NCI-H1048 (cell line): ENCODE data around the gene CD80.
"Not testable (repeated sequence)": the region's sequence is repeated elsewhere in the genome, so short reads cannot be mapped to it uniquely, and the experiment has no call there.

Experiments
- DNase-seq: peaks from one replicate; lab custom pipeline; 2025; lab: John Stamatoyannopoulos, UW

CD80 gene

DNA sequence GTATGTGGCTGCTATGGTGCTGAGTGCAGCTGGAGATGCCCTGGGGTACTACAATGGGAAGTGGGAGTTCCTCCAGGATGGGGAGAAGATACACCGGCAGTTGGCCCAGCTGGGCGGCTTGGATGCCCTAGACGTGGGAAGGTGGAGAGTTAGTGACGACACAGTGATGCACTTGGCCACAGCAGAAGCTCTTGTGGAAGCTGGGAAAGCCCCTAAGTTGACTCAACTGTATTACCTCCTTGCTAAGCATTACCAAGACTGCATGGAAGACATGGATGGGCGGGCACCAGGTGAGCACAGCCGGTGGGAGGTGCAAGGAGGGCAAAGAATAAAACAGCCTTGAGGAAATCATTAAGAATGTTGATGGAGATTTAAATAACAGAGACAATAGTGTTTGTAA, 22.8 kb upstream of the CD80 start:
- no peak for DNase-seq

GRCh38 chr3:119580067-119580760, 20.8 kb upstream of the CD80 start:
- DNase-seq: no peak

- no peak for DNase-seq
Observed at GRCh38 chr3:119579366-119580066, 20.1 kb upstream of the CD80 start, which contains the start of gene ADPRH. TSS of gene ADPRH (plus strand) at chr3:119579492. CDS start at chr3:119582170, 2,678 bp downstream.

- DNase-seq: no peak
Observed at GRCh38 chr3:119575507-119575906, 16.1 kb upstream of the CD80 start.

GRCh38 chr3:119571688-119572087, 12.3 kb upstream of the CD80 start:
- DNase-seq: no peak

- no peak for DNase-seq
Observed at GRCh38 chr3:119571230-119571629, 11.8 kb upstream of the CD80 start.

- no peak for DNase-seq
Observed at GRCh38 chr3:119570229-119570628, 10.8 kb upstream of the CD80 start.

DNA sequence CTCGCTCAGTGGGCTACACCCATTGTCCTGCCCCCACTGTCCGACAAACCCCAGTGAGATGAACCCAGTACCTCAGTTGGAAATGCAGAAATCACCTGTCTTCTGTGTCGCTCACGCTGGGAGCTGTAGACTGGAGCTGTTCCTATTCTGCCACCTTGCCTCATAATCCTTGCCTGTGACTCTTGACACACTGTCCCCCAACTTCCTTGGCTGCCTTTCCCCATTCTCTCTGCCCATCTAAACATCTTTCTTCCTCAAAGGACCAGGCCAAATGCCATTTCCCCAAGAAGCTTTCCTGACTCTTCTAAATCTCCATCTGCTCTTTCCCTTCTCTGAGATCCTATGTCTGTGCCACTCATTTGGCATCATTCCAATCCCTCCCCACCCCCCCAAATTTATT, 9.7 kb upstream of the CD80 start:
- no peak for DNase-seq

GRCh38 chr3:119563334-119563733, 3.9 kb upstream of the CD80 start:
- DNase-seq: not testable (repeated sequence)

- no peak for DNase-seq
Observed at GRCh38 chr3:119562307-119562961, 3.0 kb upstream of the CD80 start.

GRCh38 chr3:119560160-119560559, 746 bp upstream of the CD80 start:
- no peak for DNase-seq

DNA sequence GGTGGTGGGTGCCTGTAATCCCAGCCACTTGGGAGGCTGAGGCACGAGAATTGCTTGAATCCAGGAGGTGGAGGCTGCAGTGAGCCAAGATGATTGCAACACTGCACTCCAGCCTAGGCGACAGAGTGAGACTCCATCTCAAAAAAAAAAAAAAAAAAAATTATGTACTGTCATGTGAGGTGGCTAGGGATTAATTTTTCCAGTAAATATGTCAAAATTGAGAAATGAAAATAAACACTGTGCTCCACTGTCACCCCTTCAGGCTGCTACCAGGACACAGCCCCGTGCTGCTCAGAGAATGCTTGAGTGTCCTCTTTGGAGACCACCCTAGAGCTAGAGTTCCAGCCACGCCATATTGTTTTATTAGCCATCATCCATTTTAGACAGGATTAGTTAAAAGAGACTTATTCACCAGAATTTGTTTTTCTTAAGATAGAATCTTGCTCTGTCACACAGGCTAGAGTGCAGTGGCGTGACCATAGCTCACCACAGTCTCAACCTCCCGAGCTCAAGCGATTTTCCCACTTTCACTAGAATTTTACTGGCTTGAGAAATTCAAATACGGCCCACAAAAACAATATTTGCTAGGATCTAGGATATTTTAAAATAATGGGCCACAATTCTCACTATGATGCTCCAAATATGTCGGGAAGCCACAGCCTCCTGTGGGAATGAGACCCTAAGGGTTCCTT, 642 bp downstream of the CD80 start:
- DNase-seq: no peak

DNA sequence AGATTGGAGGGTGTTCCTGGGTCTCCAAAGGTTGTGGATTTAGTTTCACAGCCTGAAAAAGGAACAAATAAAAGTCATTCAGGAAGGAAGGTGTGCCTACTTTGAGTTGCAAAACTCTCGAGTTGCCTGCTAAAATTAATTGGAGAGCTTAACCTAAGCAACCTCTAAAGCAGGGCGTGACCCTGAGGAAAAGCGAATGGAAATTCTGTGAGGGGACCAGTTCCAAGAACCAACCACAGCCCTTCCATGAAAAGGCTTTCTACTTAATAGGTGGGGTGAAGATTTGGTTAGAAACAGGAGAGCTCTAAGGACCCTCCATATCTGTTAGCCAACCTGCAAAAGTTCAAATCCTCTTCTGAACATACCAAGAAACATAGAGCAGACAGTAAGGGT, 1.5 kb downstream of the CD80 start:
- no peak for DNase-seq

GRCh38 chr3:119557192-119557876, 2.1 kb downstream of the CD80 start:
- DNase-seq: no peak

- no peak for DNase-seq
Observed at GRCh38 chr3:119555929-119556328, 3.5 kb downstream of the CD80 start.

DNA sequence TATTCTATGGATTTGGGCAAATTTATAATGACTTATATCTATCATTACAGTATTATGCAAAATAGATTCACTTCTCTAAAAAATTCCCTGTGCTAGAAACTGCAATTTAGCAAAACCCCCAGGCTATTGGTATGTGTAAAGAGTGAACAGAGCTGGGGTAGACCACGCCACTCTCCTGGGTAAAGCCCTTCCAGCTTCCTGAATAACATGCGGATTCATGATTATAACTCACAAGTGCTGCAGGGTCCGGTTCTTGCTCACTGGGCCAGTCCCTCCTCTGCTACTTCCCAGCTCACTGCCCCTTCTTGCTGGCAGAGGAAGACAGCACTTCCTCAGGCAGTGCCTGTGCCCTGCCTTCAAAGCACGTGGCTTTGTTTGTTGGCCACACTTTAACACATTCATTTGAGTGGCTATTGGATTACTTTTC, 4.1 kb downstream of the CD80 start:
- no peak for DNase-seq

DNA sequence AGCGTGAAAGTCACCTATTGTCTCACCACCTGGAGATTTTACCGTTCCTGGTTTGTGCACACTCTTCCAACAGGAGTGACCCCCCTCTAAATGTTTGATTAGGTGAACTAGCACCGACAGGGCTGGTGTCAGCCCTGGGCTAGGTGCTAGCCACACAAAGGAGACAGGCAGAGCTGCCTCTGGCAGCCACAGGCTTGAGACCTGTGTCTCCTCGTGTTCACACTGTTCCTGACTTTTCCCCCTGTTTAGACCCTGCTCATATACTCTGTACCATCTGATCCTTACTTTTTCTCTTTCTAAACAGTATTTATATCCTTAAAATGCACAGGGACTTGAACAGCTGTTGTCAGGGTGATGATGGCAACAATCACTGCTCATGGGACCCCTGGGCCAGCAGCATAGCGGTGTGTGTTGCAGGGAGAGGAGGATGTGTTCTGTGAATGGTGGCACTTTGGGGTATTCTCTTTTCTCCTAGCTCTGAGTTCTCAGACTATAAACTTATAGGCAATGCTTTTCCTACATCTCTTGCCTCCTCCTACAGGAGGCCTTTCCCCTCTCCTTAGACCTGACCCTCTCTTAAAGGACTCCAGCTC, 5.5 kb downstream of the CD80 start:
- no peak for DNase-seq

DNA sequence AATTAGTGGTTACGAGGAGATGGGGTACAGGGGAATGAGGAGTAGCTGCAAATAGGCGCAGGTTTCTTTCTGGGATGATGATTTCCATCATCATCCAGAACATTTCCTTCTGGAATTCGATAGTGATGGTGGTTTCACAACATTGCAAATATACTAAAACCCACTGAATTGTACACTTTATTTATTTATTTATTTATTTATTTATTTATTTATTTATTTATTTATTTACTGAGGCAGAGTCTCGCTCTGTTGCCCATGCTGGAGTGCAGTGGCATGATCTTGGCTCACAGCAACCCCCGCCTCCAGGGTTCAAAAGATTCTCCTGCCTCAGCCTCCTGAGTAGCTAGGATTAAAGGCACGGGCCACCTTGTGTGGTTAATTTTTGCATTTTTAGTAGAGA, 6.5 kb downstream of the CD80 start:
- DNase-seq: not testable (repeated sequence)

GRCh38 chr3:119551598-119551997, 7.8 kb downstream of the CD80 start:
- no peak for DNase-seq

GRCh38 chr3:119550192-119550910, 9.1 kb downstream of the CD80 start:
- no peak for DNase-seq

DNA sequence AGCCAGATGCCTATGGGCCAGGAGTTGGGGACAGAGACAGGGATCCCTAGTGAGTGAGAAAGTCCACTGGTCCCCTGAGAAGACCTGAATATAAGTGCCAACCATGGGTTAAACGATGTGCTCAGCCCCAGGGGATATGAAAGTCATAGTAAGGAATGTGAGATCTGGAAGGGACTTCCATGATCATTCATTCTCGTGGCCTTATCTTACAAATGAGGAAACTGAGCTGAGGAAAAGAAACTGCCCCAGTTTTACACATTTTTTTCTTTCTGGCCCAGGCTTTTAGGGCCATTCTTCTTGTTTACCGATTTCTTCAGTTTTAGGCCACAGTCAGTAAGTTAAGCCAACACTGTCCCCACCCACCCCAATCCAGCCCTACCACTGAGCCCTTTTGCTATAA, 11.1 kb downstream of the CD80 start:
- no peak for DNase-seq
